K562 (cell line): ENCODE measurements around the gene ZDHHC8. TPM values are rescaled to one million over a fixed set of nuclear protein-coding genes. Genes with fewer than 3 reads are reported as not detected.

Experiments used
- ATAC-seq: fragments of 200-7000 bp; cut with Tn5 transposase; 3 replicates; pipeline ENCODE4 v1.9.1; 2020; ENCODE audit warnings: moderate library complexity
- BruUV-seq: library from RNA; stranded (reverse); fragments of 400-500 nt; replicated peaks from 2 replicates; lab custom pipeline; 2021; lab: Mats Ljungman, UMichigan
- CTCF ChIA-PET: fragments of 300-600 bp; formaldehyde crosslinking; extraction: SDS; loops from one replicate; lab custom pipeline; 2021; ENCODE audit warnings: low intra/inter-chr PET ratio; lab: Yijun Ruan, JAX
- POLR2A ChIA-PET: fragments of 300-600, 350-650 bp; sonication (Branson Sonifier 250); formaldehyde crosslinking; extraction: SDS; loops from one replicate; lab custom pipeline; 2021; ENCODE audit warnings: antibody characterized with exemption, inconsistent platforms; lab: Yijun Ruan, JAX
- DNase-seq, 4 experiments: peaks; one replicate each; pipeline versions ENCODE4 v3.0.0 to v3.0.0-alpha.2; 2011 to 2018; ENCODE audit warnings: low spot score in 3 of 4, mixed read lengths in 3 of 4; ENCODE audit errors: extremely low read depth in 1 of 4
- FAIRE-seq: peaks from 2 replicates; lab custom pipeline; 2011; peaks lifted over from hg19 to GRCh38; lab: Jason Lieb, UNC
- H2AFZ ChIP-seq: 2 replicates; pipeline ENCODE4 v1.6.0; 2011; ENCODE audit warnings: low read depth, low read length, control low read depth, inconsistent platforms
- H3K27ac ChIP-seq: fragments of 200-600 bp; 3 replicates; pipeline ENCODE4 v1.8.0; 2011; ENCODE audit warnings: low read depth, mild to moderate bottlenecking, control low read depth, inconsistent platforms, low read length, moderate library complexity, mixed read lengths; ENCODE audit errors: extremely low read depth
- H3K27me3 ChIP-seq, 2 experiments: fragments of 300-600 bp in 1 of 2; 2 replicates in 1 of 2; 3 replicates in 1 of 2; pipeline versions ENCODE4 v1.6.0 to v1.8.0; 2011; ENCODE audit warnings: inconsistent platforms in 2 of 2, low read length in 2 of 2, mild to moderate bottlenecking in 1 of 2, mixed read lengths in 1 of 2, moderate library complexity in 1 of 2; ENCODE audit not compliant: control insufficient read depth in 2 of 2, insufficient read depth in 2 of 2
- H3K36me3 ChIP-seq: fragments of 300-600 bp; 3 replicates; pipeline ENCODE4 v1.8.0; 2011; ENCODE audit warnings: mild to moderate bottlenecking, low read length, inconsistent platforms; ENCODE audit not compliant: control insufficient read depth, insufficient read depth
- H3K4me1 ChIP-seq, 2 experiments: fragments of 200-600 bp in 1 of 2; replicated peaks in 1 of 2; 2 replicates in 1 of 2; 3 replicates in 1 of 2; pipeline versions ENCODE4 v1.5.1 to v1.8.0; 2011; ENCODE audit warnings: inconsistent platforms in 2 of 2, low read length in 2 of 2, mild to moderate bottlenecking in 1 of 2, mixed read lengths in 1 of 2, moderate library complexity in 1 of 2; ENCODE audit not compliant: control insufficient read depth in 2 of 2, insufficient read depth in 2 of 2
- H3K4me2 ChIP-seq: 2 replicates; pipeline ENCODE4 v1.6.1; 2011; ENCODE audit warnings: low read length, control low read depth, inconsistent platforms, mixed read lengths; ENCODE audit not compliant: insufficient read depth
- H3K4me3 ChIP-seq: fragments of 200-600 bp; sonication (generic), shearing (Covaris generic); 2 replicates; pipeline ENCODE4 v1.5.1; 2016; ENCODE audit warnings: control low read depth, inconsistent platforms
- H3K79me2 ChIP-seq: fragments of 200-600 bp; 3 replicates; pipeline ENCODE4 v1.8.0; 2011; ENCODE audit warnings: low read length, inconsistent platforms; ENCODE audit not compliant: control insufficient read depth, insufficient read depth
- H3K9ac ChIP-seq, 2 experiments: 2 replicates each; pipeline versions ENCODE4 v1.6.0 to v1.6.1; 2011; ENCODE audit warnings: low read depth in 2 of 2, low read length in 2 of 2, control low read depth in 1 of 2, inconsistent platforms in 1 of 2, mild to moderate bottlenecking in 1 of 2, mixed read lengths in 1 of 2; ENCODE audit not compliant: insufficient read depth in 1 of 2
- H3K9me1 ChIP-seq: one replicate; pipeline ENCODE4 v1.6.0; 2011; ENCODE audit warnings: inconsistent platforms, mild to moderate bottlenecking, low read length, moderate library complexity; ENCODE audit not compliant: control insufficient read depth, insufficient read depth
- H3K9me3 ChIP-seq: replicated peaks from 2 replicates; pipeline ENCODE4 v1.5.1; 2011; ENCODE audit warnings: low read depth, low read length, inconsistent platforms; ENCODE audit not compliant: control insufficient read depth, insufficient read depth
- H4K20me1 ChIP-seq: replicated peaks from 2 replicates; pipeline ENCODE4 v1.6.1; 2011; ENCODE audit warnings: low read length, inconsistent platforms, mixed read lengths; ENCODE audit not compliant: control insufficient read depth, insufficient read depth
- BCLAF1 ChIP-seq, 2 experiments: fragments of 450-650 bp in 1 of 2; IDR thresholded peaks; 2 replicates each; pipeline ENCODE4 v1.6.1; 2011 to 2017; ENCODE audit warnings: low read depth in 2 of 2, antibody characterized with exemption in 1 of 2, borderline replicate concordance in 1 of 2, low read length in 1 of 2, mild to moderate bottlenecking in 1 of 2, mixed read lengths in 1 of 2; ENCODE audit not compliant: control insufficient read depth in 1 of 2
- EGR1 ChIP-seq: fragments of 450-650 bp; conservative IDR thresholded peaks from 2 replicates; pipeline ENCODE4 v1.6.1; 2017; ENCODE audit warnings: mild to moderate bottlenecking
- ELF2 ChIP-seq: fragments of 250-450 bp; sonication (Bioruptor Pico); IDR thresholded peaks from 2 replicates; pipeline ENCODE4 v1.5.0; 2021; ENCODE audit warnings: mild to moderate bottlenecking
- HBP1 ChIP-seq: fragments of 450-650 bp; formaldehyde crosslinking; IDR thresholded peaks from 2 replicates; pipeline ENCODE4 v1.4.0; 2022; ENCODE audit warnings: missing genetic modification characterization
- MAFK ChIP-seq: IDR thresholded peaks from 2 replicates; pipeline ENCODE4 v1.6.1; 2011; ENCODE audit warnings: low read length, improper control_type of control experiment
- PCBP1 ChIP-seq: fragments of 200-400 bp; formaldehyde crosslinking; IDR thresholded peaks from 2 replicates; pipeline ENCODE4 v1.6.1; 2018; ENCODE audit warnings: mild to moderate bottlenecking, low read depth, low read length; ENCODE audit not compliant: poor library complexity, severe bottlenecking
- RBM39 ChIP-seq: fragments of 200-400 bp; formaldehyde crosslinking; optimal IDR thresholded peaks from 2 replicates; pipeline ENCODE3; 2018; ENCODE audit warnings: low read depth, low read length
- RNF2 ChIP-seq: sonication (generic); IDR thresholded peaks from 2 replicates; pipeline ENCODE4 v1.6.1; 2016
- TAF15 ChIP-seq: fragments of 200-400 bp; formaldehyde crosslinking; IDR thresholded peaks from 2 replicates; pipeline ENCODE4 v1.6.1; 2017; ENCODE audit warnings: mild to moderate bottlenecking, low read depth, low read length, moderate library complexity
- TEAD1 ChIP-seq, 2 experiments: fragments of 450-650 bp in 1 of 2; sonication (generic) in 1 of 2; formaldehyde crosslinking; IDR thresholded peaks; 2 replicates each; pipeline versions ENCODE4 v1.4.0 to v1.8.0; 2020 to 2022; ENCODE audit warnings: mild to moderate bottlenecking in 2 of 2, missing genetic modification reagents in 1 of 2
- WHSC1 ChIP-seq: IDR thresholded peaks from one replicate; pipeline ENCODE4 v1.6.1; 2012; ENCODE audit warnings: low read length, control low read depth, inconsistent platforms
- YY1 ChIP-seq, 3 experiments: IDR thresholded peaks; 2 replicates each; pipeline ENCODE4 v1.6.1; 2011; ENCODE audit warnings: low read length in 2 of 3, mild to moderate bottlenecking in 2 of 3, moderate library complexity in 2 of 3, borderline replicate concordance in 1 of 3, control low read depth in 1 of 3, low read depth in 1 of 3; ENCODE audit not compliant: insufficient read depth in 3 of 3, insufficient replicate concordance in 2 of 3, control insufficient read depth in 1 of 3, insufficient read length in 1 of 3; ENCODE audit errors: extremely low read depth in 1 of 3
- ZBTB5 ChIP-seq: fragments of 450-650 bp; IDR thresholded peaks from 2 replicates; pipeline ENCODE4 v1.6.1; 2017; ENCODE audit warnings: antibody characterized with exemption
- ZC3H11A ChIP-seq: IDR thresholded peaks from 2 replicates; pipeline ENCODE4 v1.6.1; 2012; ENCODE audit warnings: low read depth, low read length, improper control_type of control experiment
- ZNF830 ChIP-seq: fragments of 250-450 bp; sonication (Bioruptor Pico); IDR thresholded peaks from 2 replicates; pipeline ENCODE4 v1.5.0; 2021; ENCODE audit warnings: mild to moderate bottlenecking
- WGBS: fragments of 100-300 bp; shearing (Covaris generic); methylation state at CpG from one replicate; pipeline ENCODE4 v1.1.6; 2016; ENCODE audit warnings: low coverage, mixed read lengths; ENCODE audit not compliant: insufficient coverage; ENCODE audit errors: missing lambda C conversion rate; 5-methylcytosine and 5-hydroxymethylcytosine counted together
- in situ Hi-C: fragments of 300-500 bp; cut with MboI; formaldehyde crosslinking; loops from 4 replicates; pipeline ENCODE4 v1.15.0; 2018; ENCODE audit warnings: inconsistent platforms, mixed read lengths
- intact Hi-C: fragments of 100-400 bp; cut with micrococcal nuclease; formaldehyde crosslinking; loops from 2 replicates; pipeline ENCODE4 v1.14.2; 2022
- polyA plus RNA-seq, 8 experiments: library from polyadenylated mRNA; depleted of rRNA in 4 of 8; stranded (reverse) in 5 of 8; unstranded in 3 of 8; fragments of >200 nt; fragmentation: Nextera tagmentation in 2 of 8; fragmentation: Illumina TruSeq in 1 of 8; extraction: Ambion mirVana in 2 of 8; extraction: Trizol in 1 of 8; gene quantifications; 2 replicates each; pipeline versions ENCODE4 v1.2.1 to v1.2.3, GENCODE V29; 2011 to 2014; ENCODE audit warnings: inconsistent platforms in 1 of 8, missing spikeins in 1 of 8
- total RNA-seq, 7 experiments: library from RNA; depleted of rRNA in 6 of 7; stranded (reverse); fragments of >200 nt in 6 of 7; fragmentation: Illumina TruSeq in 2 of 7; extraction: Trizol in 2 of 7; gene quantifications; 2 replicates each; pipeline versions ENCODE4 v1.2.1 to v1.2.3, GENCODE V29; 2011 to 2021; ENCODE audit warnings: low replicate concordance in 1 of 7

The ZDHHC8 gene
- total and polyA plus RNA-seq, 9 of the 15 experiments (the other 6 are each of a cell fraction or from before 2014, with no cell fraction given), result 0.04 to 109 (median 16.4) TPM

GRCh38 chr22:20127318-20127868 is 4.2 kb upstream of the ZDHHC8 start:
- FAIRE-seq (no peak), ATAC-seq (peak; percentile 4), DNase-seq (no peak)
- H3K36me3 ChIP-seq, result peaks cover 59% of the 10 kb centered on the region
- ChIA-PET POLR2A (interaction anchor here (0.6 to 8.3 kb wide), 12 partner anchors 9 to 403 kb away, joined by 3 to 212 read pairs (median 3); partner anchors contain the start of genes COMT, RANBP1, TANGO2 and TRMT2A), CTCF (interaction anchor here (0.7 to 5.8 kb wide), 2 partner anchors 156 to 867 kb away, joined by 3 to 80 read pairs; no protein-coding TSS in a partner anchor)
- H2AFZ ChIP-seq, result no peak overlapping the region
- peaks cover 30% of the 10 kb centered on the region for H3K79me2 ChIP-seq
- no TSS peak for BruUV-seq
- intact Hi-C loops (no loop called here), in situ Hi-C loops (loop anchor here (5.0 kb wide), 1 partner anchor 155 kb away; no protein-coding TSS in a partner anchor)
- no peaks in the 10 kb centered on the region for H3K9me3 ChIP-seq
- H3K9ac ChIP-seq, result peak overlapping the region in 1 of 2 experiments; percentile 71; a peak in 2 of 4 replicates
- H3K9me1 ChIP-seq, result peaks cover 4% of the 10 kb centered on the region
- WGBS, result 90% methylated on average over 15 of the region's 15 CpGs
- peaks cover 71% of the 10 kb centered on the region for H4K20me1 ChIP-seq
- no peak overlapping the region for H3K4me2 ChIP-seq
- peaks cover 6 to 73% of the 10 kb centered on the region in 2 experiments for H3K4me1 ChIP-seq
- H3K27me3 ChIP-seq, result no peaks in the 10 kb centered on the region
- H3K27ac ChIP-seq, result no peak overlapping the region
- H3K4me3 ChIP-seq, result no peak overlapping the region
- TF ChIP-seq RBM39 (no peak), MAFK (no peak), TEAD1 (CRISPR knock-in tag; IDR thresholded peaks at IDR 0.05) (no peak; a peak in 1 of 4 replicates), RNF2 (no peak), WHSC1 (peak; percentile 79), EGR1 (no peak), ZC3H11A (no peak), ZNF830 (CRISPR knock-in tag) (peak; percentile 82; the same call in 1 of the 2 replicates), PCBP1 (no peak), TAF15 (peak; percentile 88; the same call in 1 of the 2 replicates), ELF2 (CRISPR knock-in tag) (0 out of 2 replicates have a peak, but pooled peaks have one; percentile 18), HBP1 (CRISPR knock-in tag) (peak; percentile 83), YY1 (IDR thresholded peaks at IDR 0.05; ENCODE audit: borderline replicate concordance in 1 of 3, control insufficient read depth in 1 of 3, extremely low read depth in 1 of 3, insufficient read depth in 3 of 3, insufficient read length in 1 of 3, insufficient replicate concordance in 2 of 3, low read depth in 1 of 3, low read length in 2 of 3) (no peak), ZBTB5 (no peak), BCLAF1 (IDR thresholded peaks at IDR 0.05; ENCODE audit: borderline replicate concordance in 1 of 2, control insufficient read depth in 1 of 2, low read depth in 2 of 2, low read length in 1 of 2) (peak in 1 of 2 experiments; percentile 85; a peak in 1 of 4 replicates)
